DMS114 treated with DMSO at 0.1 percent for 48 hours (cell line): ENCODE data around the gene PTCD1.
"Not testable (repeated sequence)": the region's sequence is repeated elsewhere in the genome, so short reads cannot be mapped to it uniquely, and the experiment has no call there.

Experiments
- DNase-seq: peaks from one replicate; lab custom pipeline; 2025; ENCODE audit not compliant: unreplicated experiment; lab: John Stamatoyannopoulos, UW

PTCD1 gene

DNA sequence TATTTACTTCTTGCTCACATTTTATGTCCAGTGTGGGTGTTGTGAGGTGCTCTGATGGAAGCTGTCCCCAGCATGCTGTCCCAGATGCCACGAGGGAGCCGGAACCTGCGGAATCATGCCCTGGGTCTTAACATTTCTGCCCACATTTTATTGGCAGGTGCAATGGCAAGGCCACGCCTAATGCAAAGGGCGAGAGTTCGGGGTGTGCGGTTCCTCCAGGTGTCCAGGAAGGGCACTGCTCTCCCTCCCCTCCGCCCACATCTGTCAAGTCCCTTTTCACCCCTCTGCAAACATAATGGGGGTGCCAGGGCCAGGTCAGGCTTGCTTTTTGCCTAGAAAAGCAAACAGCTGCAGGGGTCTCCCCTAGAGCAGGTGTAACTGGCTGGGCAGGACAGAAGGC lies 46.6 kb downstream of the PTCD1 start:
- DNase-seq, result no peak

DNA sequence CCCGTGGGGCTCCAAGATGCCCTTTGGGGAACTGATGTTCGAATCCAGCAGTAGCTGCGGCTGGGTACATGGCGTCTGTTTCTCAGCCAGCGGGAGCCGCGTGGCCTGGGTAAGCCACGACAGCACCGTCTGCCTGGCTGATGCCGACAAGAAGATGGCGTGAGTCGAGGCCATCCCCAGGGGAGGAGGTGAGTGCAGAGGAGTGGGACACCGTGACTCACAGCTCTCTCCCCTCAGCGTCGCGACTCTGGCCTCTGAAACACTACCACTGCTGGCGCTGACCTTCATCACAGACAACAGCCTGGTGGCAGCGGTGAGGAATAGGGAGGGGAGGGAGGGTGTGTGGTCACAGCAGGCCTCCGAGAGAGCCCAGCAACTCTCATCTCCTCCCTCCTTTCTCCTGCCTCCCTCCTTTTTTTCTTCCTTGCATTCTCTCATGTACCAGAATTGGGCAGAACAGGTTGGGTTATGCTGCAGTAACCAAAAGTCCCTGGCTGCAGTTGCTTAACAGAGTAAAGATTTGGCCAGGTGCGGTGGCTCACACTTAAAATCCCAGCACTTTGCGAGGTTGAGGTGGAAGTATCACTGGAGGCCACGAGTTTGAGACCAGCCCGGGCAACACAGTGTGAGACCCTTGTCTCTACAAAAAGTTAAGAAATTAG lies 47.5 kb downstream of the PTCD1 start:
- DNase-seq, result no peak

DNA sequence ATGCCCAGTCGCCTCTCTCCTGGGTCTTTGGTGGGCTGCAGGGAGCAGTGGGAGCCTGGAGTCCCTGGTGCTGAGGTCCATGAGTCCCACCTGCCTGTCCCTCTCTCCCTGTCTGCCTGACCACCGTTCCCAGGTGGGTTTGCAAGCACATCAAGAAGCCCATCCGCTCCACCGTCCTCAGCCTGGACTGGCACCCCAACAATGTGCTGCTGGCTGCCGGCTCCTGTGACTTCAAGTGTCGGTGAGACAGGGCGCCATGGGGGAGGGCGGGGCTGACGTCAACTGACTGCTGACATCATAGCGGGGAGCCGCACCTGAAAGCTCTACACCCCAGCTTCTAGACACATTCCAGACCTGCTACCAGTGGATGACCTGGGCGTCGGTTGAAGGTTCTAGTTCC lies 48.8 kb downstream of the PTCD1 start:
- DNase-seq, result no peak

DNA sequence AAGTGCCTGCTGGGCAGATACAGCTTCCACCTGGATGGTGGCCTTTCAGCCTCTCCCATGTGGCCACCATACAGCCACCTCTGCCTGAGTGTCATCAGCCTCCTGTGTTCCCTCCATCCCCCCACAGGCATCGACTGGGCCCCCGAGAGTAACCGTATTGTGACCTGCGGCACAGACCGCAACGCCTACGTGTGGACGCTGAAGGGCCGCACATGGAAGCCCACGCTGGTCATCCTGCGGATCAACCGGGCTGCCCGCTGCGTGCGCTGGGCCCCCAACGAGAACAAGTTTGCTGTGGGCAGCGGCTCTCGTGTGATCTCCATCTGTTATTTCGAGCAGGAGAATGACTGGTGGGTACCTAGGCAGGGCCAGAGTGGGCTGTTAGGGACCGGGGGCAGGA lies 50.7 kb downstream of the PTCD1 start:
- DNase-seq, result no peak

DNA sequence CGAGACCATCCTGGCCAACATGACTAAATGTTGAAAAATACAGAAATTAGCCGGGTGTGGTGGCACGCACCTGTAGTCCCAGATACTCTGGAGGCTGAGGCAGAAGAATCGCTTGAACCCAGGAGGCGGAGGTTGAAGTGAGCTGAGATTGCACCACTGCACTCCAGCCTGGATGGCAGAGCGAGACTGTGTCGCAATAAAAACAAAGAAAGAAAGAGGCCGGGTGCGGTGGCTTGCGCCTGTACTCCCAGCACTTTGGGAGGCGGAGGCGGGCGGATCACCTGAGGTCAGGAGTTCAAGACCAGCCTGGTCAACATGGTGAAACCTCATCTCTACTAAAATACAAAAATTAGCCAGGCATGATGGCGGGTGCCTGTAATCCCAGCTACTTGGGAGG lies 51.4 kb downstream of the PTCD1 start:
- DNase-seq, result not testable (repeated sequence)

DNA sequence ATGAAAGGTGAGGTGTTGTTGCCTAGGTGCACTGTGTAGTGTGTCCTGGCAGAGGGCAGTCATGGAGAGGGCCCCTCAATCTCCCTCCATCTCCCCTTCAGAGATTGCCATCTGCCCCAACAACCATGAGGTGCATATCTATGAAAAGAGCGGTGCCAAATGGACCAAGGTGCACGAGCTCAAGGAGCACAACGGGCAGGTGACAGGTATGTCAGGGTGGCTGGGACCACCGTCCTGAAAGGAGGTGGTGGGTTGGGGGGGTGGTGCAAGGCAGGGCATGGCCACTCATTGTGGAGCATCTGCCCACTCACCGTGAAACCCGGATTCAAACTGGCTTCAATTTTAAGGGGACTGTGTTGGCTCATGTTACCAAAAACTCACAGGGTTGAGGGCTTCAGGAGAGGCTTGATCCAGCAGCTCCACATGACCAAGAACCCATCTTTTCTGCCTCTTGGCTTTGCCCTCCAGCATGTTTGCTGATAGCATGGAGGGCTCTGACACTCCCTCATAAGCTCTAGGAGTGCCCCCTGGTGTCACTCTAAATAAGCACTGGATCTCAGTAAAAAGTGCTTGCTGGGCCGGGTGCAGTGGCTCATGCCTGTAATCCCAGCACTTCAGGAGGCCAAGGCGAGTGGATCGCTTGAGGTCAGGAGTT lies 51.9 kb downstream of the PTCD1 start:
- no peak for DNase-seq

DNA sequence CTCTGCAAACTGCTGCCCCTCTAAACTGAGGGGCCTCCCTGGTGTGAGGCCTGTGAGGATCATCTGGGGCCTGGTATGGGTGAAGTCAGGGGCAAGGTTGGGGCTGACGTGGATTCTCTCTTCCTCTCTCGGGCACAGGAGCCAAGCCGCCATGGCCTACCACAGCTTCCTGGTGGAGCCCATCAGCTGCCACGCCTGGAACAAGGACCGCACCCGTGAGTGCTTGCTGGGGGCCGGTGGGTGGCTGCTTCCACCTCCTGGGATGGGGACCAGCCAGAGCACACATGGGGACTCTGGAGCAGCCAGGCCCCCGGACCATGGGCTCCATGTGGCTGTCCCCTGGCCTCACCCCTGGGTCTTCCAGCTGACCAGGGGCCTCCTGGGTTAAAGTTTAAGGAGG lies 53.0 kb downstream of the PTCD1 start:
- no peak for DNase-seq

DNA sequence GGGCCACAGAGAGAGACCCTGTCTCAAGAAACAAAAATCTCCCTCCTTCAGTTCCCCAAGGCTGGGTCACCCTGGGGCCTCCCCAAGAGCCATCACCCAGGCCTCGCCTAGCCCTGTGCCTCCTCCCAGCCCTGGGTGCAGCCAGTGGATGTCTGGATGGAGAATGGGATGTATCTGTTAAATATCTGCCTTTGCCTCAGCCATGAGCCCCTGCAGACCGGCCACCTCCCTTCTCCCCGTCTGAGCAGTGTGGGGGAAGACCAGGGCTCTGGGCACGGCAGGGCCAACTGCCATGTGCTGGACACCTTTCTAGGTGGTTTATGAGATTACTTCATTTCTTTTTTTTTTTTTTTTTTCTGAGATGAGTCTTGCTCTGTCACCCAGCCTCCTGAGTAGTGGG lies 54.1 kb downstream of the PTCD1 start:
- DNase-seq, result no peak

DNA sequence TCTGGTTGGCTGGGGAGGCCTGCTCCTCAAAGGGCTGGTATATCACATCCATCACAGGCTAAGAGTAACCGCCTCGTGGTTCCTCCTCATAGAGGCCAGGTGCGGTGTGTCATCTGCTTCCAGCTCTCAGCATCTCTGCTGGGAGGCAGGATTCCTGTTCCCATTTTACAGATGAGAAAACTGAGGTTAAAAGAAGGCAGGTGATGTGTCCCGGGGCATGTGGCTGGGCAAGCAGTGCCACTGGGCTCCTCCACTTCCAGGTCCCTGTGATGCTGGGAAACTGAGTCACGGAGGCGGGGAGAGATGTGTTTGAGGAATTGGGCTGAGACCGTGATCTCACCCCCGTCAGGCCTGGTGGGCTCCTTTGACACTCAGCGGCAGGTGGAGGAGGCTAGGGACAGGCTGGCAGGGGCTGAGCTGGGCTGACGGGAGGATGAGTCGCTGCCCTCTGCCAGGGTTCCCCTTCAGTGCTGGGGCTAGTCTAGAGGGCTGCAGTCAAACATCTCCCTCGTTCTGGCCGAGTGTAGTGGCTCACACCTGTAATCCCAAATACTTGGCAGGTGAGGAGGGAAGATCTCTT lies 54.7 kb downstream of the PTCD1 start:
- DNase-seq, result no peak

DNA sequence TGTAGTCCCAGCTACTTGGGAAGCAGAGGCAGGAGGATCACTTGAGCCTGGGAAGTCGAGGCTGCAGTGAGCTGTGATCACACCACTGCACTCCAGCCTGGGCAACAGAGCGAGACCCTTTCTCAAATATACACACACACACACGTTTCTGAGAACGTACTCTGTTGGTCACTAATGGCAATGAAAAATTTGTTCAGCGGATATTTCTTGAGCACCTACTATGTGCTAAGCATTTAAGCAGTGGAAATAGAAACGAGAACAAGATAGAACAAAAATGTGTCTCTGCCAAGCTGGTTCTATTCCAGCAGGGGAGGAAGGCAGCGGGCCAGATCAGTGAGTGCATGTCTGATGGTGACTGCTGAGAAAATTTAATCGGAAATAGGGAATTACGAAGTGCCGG lies 55.4 kb downstream of the PTCD1 start:
- DNase-seq, result no peak

DNA sequence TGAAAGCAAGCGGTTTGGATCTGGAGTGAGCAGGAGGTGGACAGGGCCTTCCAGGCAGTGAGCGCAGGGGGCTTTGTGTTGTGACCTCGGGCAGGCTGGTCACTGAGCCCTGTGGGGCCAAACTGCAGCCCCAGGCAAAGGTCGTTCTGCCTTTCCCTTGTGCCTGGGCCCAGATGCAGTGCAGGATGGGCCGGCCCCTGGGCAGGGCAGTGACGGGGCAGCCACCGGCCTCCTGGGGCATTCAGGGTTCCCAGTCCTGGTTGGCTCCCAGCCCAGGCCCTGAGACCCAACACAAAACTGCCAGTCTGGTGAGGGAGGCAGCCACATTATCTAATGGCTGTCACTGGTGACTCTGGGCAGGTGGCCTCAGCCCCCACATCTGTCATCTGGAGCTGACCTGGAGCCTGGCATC lies 56.9 kb downstream of the PTCD1 start:
- no peak for DNase-seq

DNA sequence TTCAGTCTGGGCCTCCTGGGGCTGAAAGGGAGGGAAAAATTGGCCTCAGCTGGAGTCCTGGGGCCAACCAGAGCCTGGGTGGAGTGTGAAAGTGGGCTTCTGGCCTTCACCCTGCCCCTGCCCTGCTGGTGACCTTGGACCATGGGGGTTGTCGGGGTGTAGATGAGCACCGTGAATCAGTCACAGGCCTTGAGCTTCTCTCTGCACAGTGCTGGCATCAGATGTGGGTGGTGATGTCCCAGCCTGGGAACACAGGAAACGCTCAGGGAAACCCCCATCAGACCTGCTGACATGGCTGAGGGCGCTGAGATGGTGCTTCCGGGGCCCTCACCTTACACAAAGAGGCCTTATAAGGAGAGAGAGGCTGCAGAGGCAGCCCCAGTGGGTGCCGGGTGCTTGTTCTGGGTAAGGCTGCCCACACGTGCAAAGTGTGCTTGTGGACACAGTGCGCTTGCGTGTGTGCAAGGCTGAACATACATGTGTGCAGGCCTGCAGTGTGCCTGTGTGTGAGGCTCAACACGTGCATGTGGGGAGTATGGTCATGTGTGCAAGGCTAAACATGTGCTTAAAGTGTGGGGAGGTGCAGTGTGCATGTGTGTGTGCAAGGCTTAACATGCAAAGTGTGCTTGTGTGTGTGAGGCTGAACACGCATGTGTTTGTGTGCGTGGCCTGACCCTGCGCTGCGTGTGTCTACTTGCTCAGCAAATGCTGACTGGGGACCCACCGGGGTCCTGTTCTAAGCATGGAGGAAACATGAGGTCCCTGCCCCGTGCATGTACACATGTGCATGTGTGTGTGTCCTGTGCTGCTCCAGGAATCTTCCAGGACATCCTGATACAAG lies 57.6 kb downstream of the PTCD1 start:
- no peak for DNase-seq

DNA sequence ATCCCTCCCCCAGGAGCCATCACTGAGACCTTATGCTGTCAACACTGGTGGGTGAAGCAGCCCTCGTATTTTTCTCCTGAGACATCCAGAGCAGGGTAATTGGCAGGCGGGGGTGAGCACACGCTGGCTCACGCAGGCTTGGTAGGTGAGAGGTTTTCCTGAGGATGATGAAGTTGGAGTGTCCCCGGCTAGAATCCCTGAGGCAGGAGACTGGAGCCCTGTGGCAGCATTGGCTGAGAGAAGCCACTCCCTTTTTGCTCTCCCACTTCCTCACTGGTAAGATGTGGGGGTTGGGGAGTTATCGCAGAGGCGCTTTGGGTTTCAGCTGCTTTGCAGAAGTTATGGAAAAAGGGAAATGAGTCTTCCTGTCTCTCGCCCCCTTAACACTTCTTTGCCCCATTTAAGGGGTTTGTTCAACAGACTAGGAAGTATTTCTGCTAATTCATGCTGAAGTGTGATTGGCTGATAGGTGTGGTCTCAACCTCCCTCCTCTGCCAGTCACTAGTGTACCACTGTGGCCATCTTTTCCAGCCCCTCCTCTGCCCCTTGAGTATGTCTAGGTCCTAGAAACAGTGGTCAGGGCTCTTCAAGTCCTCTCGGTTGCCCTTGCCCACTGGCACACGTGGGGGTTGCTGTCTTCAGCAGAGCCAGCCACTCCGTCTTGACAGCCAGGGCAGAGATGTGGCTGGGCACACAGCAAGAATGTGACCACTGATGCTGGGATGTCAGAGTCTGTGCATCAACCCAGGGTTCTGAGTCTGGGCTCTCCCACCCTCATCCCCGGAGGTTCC lies 58.4 kb downstream of the PTCD1 start:
- DNase-seq, result no peak

DNA sequence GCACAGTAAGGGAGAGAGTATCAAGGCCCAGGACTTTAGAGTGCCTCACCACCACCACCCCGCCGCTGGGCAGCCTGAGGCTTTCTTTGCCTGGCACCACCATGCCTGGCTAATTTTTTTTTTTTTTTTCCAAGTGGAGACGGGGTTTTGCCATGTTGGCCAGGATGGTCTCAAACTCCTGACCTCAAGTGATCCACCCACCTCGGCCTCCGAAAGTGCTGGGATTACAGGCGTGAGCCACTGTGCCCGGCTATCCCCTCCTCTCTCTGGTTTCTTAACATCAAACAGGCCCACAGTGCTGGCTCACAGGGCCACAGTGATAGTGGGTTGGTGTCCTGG lies 58.9 kb downstream of the PTCD1 start:
- not testable (repeated sequence) for DNase-seq

DNA sequence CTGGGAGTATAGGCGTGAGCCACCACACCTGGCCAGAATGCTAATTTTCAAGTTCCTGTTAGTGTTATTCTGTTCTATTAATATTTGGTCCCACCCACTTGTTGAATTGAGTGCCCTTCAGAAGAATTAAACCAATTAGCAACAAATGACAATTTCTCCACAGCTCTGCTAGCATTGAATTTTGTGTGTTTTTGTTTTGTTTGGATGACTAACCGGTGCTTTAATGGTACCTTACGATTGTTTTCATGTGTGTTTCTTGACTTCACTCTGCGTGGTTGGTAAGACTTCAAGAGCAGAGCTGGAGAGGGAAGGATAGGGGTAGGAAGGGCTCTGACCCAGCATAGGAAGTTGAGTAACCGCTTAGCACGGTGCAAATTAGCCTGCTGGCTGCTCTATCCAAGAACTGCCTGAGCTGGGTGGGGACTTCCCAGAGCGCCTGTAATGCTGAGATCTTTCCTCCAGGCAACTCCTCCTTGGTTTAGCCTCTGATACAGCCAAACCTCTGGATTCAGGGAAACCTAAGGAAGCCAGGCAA lies 59.5 kb downstream of the PTCD1 start:
- DNase-seq, result no peak

DNA sequence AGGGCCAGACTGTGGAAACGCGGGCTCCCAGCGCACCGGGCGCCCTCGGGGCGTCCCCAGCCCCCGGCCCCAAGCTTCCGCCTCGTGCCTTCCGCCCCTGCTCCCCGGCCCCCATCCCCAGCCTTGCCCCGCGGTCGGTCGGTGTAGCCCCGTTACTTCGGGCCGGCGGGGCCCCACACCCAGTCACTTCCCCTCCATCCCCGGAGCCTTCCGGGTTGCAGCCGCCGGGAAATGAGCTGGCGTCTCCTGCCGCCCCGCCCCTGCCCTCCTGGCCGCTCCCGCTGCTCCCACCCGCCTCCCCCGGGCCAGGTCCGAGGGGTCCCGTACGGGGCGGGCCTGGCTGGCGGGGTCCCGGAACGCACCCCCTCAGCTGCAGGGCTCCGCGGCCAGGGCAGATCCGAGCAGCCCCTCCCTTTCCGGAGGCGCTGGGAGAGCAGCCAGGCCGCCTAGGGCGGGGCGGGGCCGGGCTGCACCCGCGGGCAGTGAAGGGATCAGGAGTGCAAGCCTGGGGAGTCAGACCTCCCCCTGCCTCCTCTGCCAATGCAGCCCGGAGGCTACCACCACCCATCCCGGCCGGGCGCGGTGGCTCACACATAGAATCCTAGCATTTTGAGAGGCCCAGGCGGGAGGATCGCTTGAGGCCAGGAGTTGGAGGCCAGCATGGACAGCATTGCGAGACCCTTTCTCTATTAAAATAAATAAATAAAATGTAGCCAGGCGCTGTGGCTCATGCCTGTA lies 63.4 kb downstream of the PTCD1 start:
- DNase-seq, result no peak

DNA sequence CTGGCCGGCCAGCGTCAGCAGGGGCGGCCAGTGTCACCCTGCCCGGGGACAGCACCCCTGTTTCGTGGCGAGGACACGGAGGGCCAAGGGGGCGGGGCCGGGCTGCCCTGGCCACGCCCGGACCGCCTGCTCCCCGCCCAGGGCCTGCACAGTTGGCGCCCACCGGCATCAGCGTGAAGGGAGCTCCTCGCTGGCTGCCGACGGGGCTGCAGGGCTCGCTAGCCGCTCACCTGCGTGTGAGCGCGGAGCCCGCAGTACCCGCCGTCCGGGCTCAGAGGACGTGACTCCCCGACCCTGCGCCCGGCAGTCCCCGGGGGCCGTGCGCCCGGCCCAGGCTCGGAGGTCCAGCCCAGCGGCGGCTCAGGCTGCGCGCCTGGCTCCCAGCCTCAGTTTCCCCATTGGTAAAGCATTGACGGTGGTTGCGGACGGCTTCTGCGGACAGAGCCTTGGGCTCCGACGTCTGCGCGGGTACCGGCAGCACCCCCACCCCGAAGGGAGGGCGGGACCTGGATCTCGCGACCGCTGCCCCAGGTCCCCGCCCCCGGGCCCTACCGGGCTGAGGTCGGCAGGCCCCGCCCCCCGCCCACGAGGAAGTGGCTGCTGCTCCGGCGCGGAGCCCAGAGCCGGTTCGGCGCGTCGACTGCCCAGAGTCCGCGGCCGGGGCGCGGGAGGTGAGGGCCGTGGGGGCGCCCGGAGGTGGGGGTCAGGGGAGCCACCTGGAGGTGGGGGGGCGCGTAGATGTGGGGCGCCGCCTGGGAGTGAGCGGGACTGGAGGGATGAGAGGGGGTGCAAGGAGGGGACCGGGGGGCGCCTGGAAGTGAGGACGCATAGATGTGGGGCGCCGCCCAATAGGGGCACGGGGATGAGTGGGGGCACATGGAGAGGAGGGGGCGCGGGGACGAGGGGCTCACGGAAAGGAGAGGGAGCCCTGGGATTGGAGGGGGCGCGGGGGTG lies 64.2 kb downstream of the PTCD1 start, which contains the start of gene ARPC1B:
ARPC1B (plus strand) TSS at position 620 of the 954 bp plus-strand sequence. CDS start 10,985 bp downstream, outside the sequence.
- no peak for DNase-seq

DNA sequence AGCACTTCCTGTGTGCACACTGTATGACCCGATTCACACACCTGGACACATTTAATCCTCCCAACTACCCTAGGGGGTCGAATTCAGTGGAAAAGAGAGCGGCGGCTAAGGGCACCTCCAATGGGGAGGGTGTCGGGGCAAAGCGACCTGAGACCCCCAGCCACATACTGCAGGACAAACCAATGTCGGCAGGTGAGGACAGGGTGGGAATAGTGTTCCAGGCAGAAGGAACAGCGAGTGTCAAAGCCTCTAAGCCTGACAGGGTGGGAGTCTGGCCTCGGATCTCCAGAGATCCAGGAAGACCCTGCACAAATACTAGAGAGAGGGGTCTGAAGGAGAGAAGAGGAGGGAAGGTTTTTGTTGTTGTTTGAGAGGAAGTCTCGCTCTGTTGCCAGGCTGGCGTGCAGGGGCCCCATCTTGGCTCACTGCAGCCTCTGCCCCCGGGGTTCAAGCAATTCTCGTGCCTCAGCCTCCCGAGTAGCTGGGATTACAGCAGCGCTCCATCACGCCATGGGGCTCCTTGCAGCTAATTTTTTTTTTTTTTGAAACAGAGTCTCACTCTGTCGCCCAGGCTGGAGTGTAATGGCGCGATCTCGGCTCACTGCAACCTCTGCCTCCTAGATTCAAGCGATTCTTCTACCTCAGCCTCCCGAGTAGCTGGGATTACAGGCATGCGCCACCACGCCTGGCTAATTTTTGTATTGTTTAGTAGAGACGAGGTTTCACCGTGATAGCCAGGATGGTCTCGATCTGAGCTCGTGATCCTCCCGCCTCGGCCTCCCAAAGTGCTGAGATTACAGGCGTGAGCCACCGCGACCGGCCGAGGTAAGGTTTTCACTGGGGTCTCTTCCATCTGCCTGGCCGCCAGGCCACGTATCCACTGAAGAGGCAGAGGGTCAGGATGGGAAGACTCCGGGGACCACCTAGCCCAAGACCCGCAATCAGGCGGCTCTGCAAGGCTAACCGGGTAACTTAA lies 65.2 kb downstream of the PTCD1 start:
- DNase-seq, result no peak
